GM12878 (cell line): ENCODE results near the gene PPP2R5D. TPM values are rescaled to one million over a fixed set of nuclear protein-coding genes. Genes with fewer than 3 reads are reported as not detected.

ENCODE experiments used
- ATAC-seq: fragments of 200-7000 bp; cut with Tn5 transposase; 3 replicates; pipeline ENCODE4 v1.9.1; 2020; ENCODE audit warnings: mild to moderate bottlenecking, moderate library complexity
- BruUV-seq: library from RNA; stranded (reverse); fragments of 400-500 nt; replicated peaks from 2 replicates; lab custom pipeline; 2021; lab: Mats Ljungman, UMichigan
- CTCF ChIA-PET: fragments of 300-600 bp; sonication (Branson Sonifier 250); formaldehyde crosslinking; extraction: SDS; loops from one replicate; lab custom pipeline; 2021; ENCODE audit warnings: inconsistent platforms; lab: Yijun Ruan, JAX
- POLR2A ChIA-PET: fragments of 350-600 bp; formaldehyde crosslinking; extraction: SDS; loops from one replicate; lab custom pipeline; 2021; ENCODE audit warnings: inconsistent platforms; lab: Charles Lee
- RAD21 ChIA-PET: fragments of 300-600 bp; sonication (Branson Sonifier 250); formaldehyde crosslinking; loops from one replicate; lab custom pipeline; 2023; ENCODE audit warnings: antibody characterized with exemption; ENCODE audit not compliant: unreplicated experiment; lab: Charles Lee
- SMC1A ChIA-PET: fragments of 300-600 bp; sonication (Branson Sonifier 250); formaldehyde crosslinking; loops from one replicate; lab custom pipeline; 2023; ENCODE audit not compliant: unreplicated experiment, uncharacterized antibody; lab: Charles Lee
- DNase-seq: peaks from one replicate; pipeline ENCODE4 v3.0.0-alpha.2; 2011; ENCODE audit warnings: low read depth, low spot score
- FAIRE-seq: peaks from 3 replicates; lab custom pipeline; 2011; peaks lifted over from hg19 to GRCh38; lab: Jason Lieb, UNC
- H2AFZ ChIP-seq: 2 replicates; pipeline ENCODE4 v1.6.0; 2011; ENCODE audit warnings: low read depth, low read length, control low read depth; ENCODE audit not compliant: control insufficient read depth
- H3K27ac ChIP-seq: 2 replicates; pipeline ENCODE4 v1.5.1; 2011; ENCODE audit warnings: control low read depth; ENCODE audit not compliant: control insufficient read depth, insufficient read depth
- H3K27me3 ChIP-seq, 2 experiments: replicated peaks in 1 of 2; 2 replicates each; pipeline versions ENCODE4 v1.6.0 to v1.6.1; 2011; ENCODE audit warnings: low read length in 1 of 2; ENCODE audit not compliant: control insufficient read depth in 2 of 2, insufficient read depth in 2 of 2
- H3K36me3 ChIP-seq, 2 experiments: 2 replicates each; pipeline ENCODE4 v1.5.1; 2011; ENCODE audit warnings: low read length in 1 of 2; ENCODE audit not compliant: control insufficient read depth in 2 of 2, insufficient read depth in 2 of 2
- H3K4me1 ChIP-seq: 2 replicates; pipeline ENCODE4 v1.6.1; 2011; ENCODE audit warnings: mild to moderate bottlenecking, low read length, moderate library complexity, mixed read lengths; ENCODE audit not compliant: control insufficient read depth, insufficient read depth
- H3K4me2 ChIP-seq: 2 replicates; pipeline ENCODE4 v1.6.0; 2011; ENCODE audit warnings: control low read depth; ENCODE audit not compliant: control insufficient read depth, insufficient read depth
- H3K4me3 ChIP-seq: fragments of 200-600 bp; sonication (generic); 2 replicates; pipeline ENCODE4 v1.5.1; 2016
- H3K79me2 ChIP-seq: 2 replicates; pipeline ENCODE4 v1.6.0; 2011; ENCODE audit warnings: low read length; ENCODE audit not compliant: control insufficient read depth, insufficient read depth
- H3K9ac ChIP-seq: 2 replicates; pipeline ENCODE4 v1.8.0; 2011; ENCODE audit warnings: low read length, control low read depth, mixed read lengths; ENCODE audit not compliant: control insufficient read depth, insufficient read depth
- H3K9me3 ChIP-seq: replicated peaks from 3 replicates; pipeline ENCODE4 v1.5.1; 2011; ENCODE audit warnings: mild to moderate bottlenecking, low read length; ENCODE audit not compliant: control insufficient read depth, insufficient read depth
- H4K20me1 ChIP-seq: 2 replicates; pipeline ENCODE4 v1.6.0; 2011; ENCODE audit not compliant: control insufficient read depth, insufficient read depth
- BCL11A ChIP-seq: IDR thresholded peaks from 2 replicates; pipeline ENCODE4 v1.6.1; 2011; ENCODE audit warnings: low read depth, low read length
- CREM ChIP-seq: IDR thresholded peaks from 2 replicates; pipeline ENCODE4 v1.6.1; 2014; ENCODE audit warnings: antibody characterized with exemption, low read depth
- EZH2 ChIP-seq: IDR thresholded peaks from 2 replicates; pipeline ENCODE4 v1.6.1; 2012; ENCODE audit warnings: low read depth, mild to moderate bottlenecking, control low read depth, inconsistent platforms, low read length, borderline replicate concordance; ENCODE audit not compliant: control insufficient read depth
- KAT2A ChIP-seq: conservative IDR thresholded peaks from 2 replicates; pipeline ENCODE4 v1.6.1; 2011; ENCODE audit warnings: low read depth, low read length; ENCODE audit not compliant: control insufficient read depth
- SMARCA5 ChIP-seq: fragments of 450-650 bp; IDR thresholded peaks from 2 replicates; pipeline ENCODE4 v1.6.1; 2017; ENCODE audit warnings: mild to moderate bottlenecking
- TCF12 ChIP-seq: IDR thresholded peaks from 2 replicates; pipeline ENCODE4 v1.6.1; 2011; ENCODE audit warnings: low read depth, mild to moderate bottlenecking, low read length
- WGBS: methylation state at CpG from one replicate; pipeline ENCODE4 v1.1.6; 2016; ENCODE audit warnings: low lambda C conversion rate; ENCODE audit not compliant: insufficient replicate concordance, insufficient coverage; ENCODE audit errors: missing lambda C conversion rate; 5-methylcytosine and 5-hydroxymethylcytosine counted together
- in situ Hi-C: fragments of 300-500 bp; cut with MboI; formaldehyde crosslinking; loops from 9 replicates; pipeline ENCODE4 v1.14.3; 2018; ENCODE audit warnings: mixed read lengths
- intact Hi-C: fragments of 100-400 bp; cut with micrococcal nuclease; formaldehyde crosslinking; loops from one replicate; pipeline ENCODE4 v1.14.2; 2022; ENCODE audit not compliant: unreplicated experiment
- polyA plus RNA-seq, 11 experiments: library from polyadenylated mRNA; depleted of rRNA in 4 of 11; unstranded in 6 of 11; stranded (reverse) in 5 of 11; fragments of >200 nt; fragmentation: Nextera tagmentation in 4 of 11; fragmentation: Illumina TruSeq in 1 of 11; extraction: Ambion mirVana in 4 of 11; extraction: Trizol in 1 of 11; gene quantifications; 1 replicate in 1 of 11; 2 replicates in 10 of 11; pipeline versions ENCODE4 v1.2.1 to v1.2.3, GENCODE V29; 2011 to 2016; ENCODE audit warnings: inconsistent platforms in 2 of 11, missing spikeins in 2 of 11, low read depth in 1 of 11
- total RNA-seq, 4 experiments: library from RNA; depleted of rRNA in 3 of 4; stranded (reverse); fragments of >200 nt in 3 of 4; fragmentation: Illumina TruSeq in 1 of 4; extraction: Trizol in 1 of 4; gene quantifications; 2 replicates each; pipeline versions ENCODE4 v1.2.1 to v1.2.3, GENCODE V29; 2013 to 2021
- TF ChIP-seq, protein P1 (sequence below): IDR thresholded peaks from 2 replicates; pipeline ENCODE4 v1.6.1; 2011; ENCODE audit warnings: borderline replicate concordance, low read depth, mild to moderate bottlenecking, moderate library complexity, low read length; ENCODE audit not compliant: insufficient read depth, poor library complexity, severe bottlenecking
- TF ChIP-seq, protein P2 (sequence below): IDR thresholded peaks from 2 replicates; pipeline ENCODE4 v1.6.1; 2012; ENCODE audit warnings: low read depth, low read length, improper control_type of control experiment
- TF ChIP-seq, protein P3 (sequence below): fragments of 450-650 bp; IDR thresholded peaks from 2 replicates; pipeline ENCODE4 v1.6.1; 2016; ENCODE audit warnings: mild to moderate bottlenecking, moderate library complexity, borderline replicate concordance

PPP2R5D gene
- total and polyA plus RNA-seq, 10 of the 15 experiments (the other 5 are each of a cell fraction or from before 2014, with no cell fraction given), result 1.5 to 59.0 (median 32.0) TPM

DNA sequence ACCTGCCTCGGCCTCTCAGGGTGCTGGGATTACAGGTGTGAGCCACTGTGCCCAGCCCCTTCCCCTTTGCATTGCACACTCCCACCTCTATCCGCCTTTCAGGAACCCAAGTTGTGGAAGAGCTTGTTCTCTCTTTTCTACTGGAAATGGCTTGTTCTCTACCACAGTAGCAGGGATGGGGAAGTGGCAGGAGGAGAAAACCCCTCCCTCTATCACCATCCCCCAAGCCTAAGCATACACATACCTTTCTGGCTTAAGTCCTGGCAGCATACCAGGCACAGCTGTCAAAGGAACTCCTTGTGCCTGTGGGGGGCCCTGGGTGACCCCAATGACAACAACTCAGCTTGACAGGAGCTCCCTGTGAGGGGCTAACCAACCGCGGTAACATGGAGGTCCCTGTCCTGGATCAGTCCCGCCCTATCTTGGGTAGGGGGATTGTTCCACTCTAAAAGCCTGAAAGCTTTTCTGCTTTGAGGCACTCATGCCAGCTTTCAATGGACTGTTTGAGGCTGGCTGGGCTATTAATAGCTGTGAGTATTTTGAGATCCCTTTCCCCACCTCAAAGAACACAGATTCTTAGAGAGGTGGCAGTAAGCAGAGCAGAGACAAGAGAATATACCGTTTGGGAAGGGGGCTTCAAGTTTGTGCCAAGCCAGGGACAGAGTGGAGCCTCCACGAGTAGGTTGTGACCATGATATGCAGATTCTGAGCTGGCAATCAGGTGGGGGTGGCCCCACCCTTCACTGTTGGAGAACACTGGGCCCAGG, 32.0 kb downstream of the PPP2R5D start:
- Histone ChIP-seq H4K20me1 (no peaks in the 10 kb centered on the region), H3K4me3 (no peak overlapping the region), H3K4me1 (peaks cover 15% of the 10 kb centered on the region), H3K9ac (peak overlapping the region; percentile 2; the same call in 1 of the 2 replicates), H3K36me3 (peaks cover 5 to 8% of the 10 kb centered on the region in 2 experiments; a peak in 3 of 4 replicates), H3K27me3 (no peaks in the 10 kb centered on the region), H2AFZ (no peak overlapping the region), H3K9me3 (no peaks in the 10 kb centered on the region), H3K79me2 (peaks cover 23% of the 10 kb centered on the region), H3K4me2 (peak overlapping the region; percentile 38; the same call in 1 of the 2 replicates), H3K27ac (no peak overlapping the region)
- SMC1A ChIA-PET, result interaction anchor here (0.6 to 2.6 kb wide), 4 partner anchors 28 to 115 kb away, joined by 3 to 10 read pairs (median 3); partner anchors contain the start of genes KLC4 and MRPL2
- intact Hi-C loops (no loop called here), in situ Hi-C loops (no loop called here)
- ATAC-seq (no peak), FAIRE-seq (no peak), DNase-seq (no peak)
- RAD21 ChIA-PET, result interaction anchor here (1.1 to 2.0 kb wide), 2 partner anchors 32 to 114 kb away, joined by 3 to 9 read pairs; partner anchors contain the start of gene PPP2R5D
- WGBS, result 77% methylated on average over 7 of the region's 7 CpGs
- no TSS peak for BruUV-seq
- POLR2A ChIA-PET, result interaction anchor here (0.6 to 0.9 kb wide), 3 partner anchors 28 to 95 kb away, joined by 3 to 6 read pairs (median 3); no protein-coding TSS in a partner anchor
- no peak for TF ChIP-seq KAT2A
- TF ChIP-seq TCF12, result no peak
- TF ChIP-seq SMARCA5, result no peak
- TF ChIP-seq, protein P1, sequence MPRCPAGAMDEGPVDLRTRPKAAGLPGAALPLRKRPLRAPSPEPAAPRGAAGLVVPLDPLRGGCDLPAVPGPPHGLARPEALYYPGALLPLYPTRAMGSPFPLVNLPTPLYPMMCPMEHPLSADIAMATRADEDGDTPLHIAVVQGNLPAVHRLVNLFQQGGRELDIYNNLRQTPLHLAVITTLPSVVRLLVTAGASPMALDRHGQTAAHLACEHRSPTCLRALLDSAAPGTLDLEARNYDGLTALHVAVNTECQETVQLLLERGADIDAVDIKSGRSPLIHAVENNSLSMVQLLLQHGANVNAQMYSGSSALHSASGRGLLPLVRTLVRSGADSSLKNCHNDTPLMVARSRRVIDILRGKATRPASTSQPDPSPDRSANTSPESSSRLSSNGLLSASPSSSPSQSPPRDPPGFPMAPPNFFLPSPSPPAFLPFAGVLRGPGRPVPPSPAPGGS, result no peak
- TF ChIP-seq, protein P2, sequence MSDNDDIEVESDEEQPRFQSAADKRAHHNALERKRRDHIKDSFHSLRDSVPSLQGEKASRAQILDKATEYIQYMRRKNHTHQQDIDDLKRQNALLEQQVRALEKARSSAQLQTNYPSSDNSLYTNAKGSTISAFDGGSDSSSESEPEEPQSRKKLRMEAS, result no peak
- no peak for TF ChIP-seq BCL11A
- no peak for TF ChIP-seq EZH2
- TF ChIP-seq, protein P3, sequence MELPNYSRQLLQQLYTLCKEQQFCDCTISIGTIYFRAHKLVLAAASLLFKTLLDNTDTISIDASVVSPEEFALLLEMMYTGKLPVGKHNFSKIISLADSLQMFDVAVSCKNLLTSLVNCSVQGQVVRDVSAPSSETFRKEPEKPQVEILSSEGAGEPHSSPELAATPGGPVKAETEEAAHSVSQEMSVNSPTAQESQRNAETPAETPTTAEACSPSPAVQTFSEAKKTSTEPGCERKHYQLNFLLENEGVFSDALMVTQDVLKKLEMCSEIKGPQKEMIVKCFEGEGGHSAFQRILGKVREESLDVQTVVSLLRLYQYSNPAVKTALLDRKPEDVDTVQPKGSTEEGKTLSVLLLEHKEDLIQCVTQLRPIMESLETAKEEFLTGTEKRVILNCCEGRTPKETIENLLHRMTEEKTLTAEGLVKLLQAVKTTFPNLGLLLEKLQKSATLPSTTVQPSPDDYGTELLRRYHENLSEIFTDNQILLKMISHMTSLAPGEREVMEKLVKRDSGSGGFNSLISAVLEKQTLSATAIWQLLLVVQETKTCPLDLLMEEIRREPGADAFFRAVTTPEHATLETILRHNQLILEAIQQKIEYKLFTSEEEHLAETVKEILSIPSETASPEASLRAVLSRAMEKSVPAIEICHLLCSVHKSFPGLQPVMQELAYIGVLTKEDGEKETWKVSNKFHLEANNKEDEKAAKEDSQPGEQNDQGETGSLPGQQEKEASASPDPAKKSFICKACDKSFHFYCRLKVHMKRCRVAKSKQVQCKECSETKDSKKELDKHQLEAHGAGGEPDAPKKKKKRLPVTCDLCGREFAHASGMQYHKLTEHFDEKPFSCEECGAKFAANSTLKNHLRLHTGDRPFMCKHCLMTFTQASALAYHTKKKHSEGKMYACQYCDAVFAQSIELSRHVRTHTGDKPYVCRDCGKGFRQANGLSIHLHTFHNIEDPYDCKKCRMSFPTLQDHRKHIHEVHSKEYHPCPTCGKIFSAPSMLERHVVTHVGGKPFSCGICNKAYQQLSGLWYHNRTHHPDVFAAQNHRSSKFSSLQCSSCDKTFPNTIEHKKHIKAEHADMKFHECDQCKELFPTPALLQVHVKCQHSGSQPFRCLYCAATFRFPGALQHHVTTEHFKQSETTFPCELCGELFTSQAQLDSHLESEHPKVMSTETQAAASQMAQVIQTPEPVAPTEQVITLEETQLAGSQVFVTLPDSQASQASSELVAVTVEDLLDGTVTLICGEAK, result no peak
- no peak for TF ChIP-seq CREM
- CTCF ChIA-PET, result interaction anchor here (1.3 kb wide), 1 partner anchor 28 kb away, joined by 3 read pairs; no protein-coding TSS in a partner anchor
